Measurements from ENCODE around the gene ZNF284.

The ZNF284 gene

DNA sequence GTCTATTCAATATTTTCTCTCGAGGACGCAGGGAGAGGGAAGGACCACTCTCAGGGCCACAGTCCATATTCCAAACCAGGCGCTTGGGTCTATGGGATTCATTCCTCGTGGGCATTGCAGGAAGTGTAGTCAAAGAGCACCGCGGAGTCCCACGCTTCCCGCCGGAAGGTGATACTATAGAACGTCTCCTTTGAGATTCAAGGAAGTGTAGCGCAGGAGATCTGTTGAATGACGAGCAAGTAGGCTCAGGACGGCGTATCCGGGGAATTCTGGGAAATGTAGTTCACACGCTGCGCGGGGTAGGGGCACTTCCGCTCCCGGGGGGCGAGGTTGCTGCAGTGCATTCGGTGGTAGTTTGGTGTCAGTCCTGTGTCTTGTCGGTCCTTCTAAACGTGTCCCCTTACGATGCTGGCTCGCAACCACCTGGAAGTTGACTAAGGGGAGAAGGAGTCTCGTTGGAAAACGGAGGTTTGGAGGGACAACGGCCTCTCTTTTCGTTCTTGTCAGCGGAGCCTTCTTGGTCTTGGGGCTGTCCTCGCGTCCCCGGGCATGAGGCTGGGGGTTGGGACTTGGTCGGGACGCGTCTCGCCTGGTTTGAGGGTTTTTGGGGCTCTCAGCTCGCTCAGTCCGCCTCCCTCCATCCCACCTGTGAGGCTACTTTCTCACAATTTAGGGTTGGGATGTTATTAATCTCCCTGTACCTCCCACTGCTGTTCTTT lies at the start of gene ZNF284:
Gene ZNF284 (plus strand): TSS at position 336 of the 719 bp plus-strand sequence. CDS start 4,231 bp downstream, outside the sequence.
- peak; percentile 70 for DNase-seq (ENCODE audit: low read depth)

DNA sequence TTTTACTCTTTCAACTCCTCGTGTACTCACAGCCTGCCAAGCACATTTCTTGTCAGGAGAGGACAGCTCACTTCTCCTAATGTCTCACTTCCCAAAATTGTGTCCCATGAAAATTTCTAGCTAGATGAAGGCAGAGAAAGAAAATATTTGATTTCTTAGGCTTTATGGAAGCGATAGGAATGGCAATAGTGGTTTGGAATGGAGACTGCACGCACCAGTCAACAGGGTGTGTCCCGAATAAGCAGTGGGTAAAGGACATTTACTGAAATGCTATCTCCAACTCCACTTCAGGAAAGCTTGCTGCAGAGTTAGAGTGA lies 47.1 kb upstream of the ZNF284 start:
- DNase-seq (ENCODE audit: low read depth) = no peak

DNA sequence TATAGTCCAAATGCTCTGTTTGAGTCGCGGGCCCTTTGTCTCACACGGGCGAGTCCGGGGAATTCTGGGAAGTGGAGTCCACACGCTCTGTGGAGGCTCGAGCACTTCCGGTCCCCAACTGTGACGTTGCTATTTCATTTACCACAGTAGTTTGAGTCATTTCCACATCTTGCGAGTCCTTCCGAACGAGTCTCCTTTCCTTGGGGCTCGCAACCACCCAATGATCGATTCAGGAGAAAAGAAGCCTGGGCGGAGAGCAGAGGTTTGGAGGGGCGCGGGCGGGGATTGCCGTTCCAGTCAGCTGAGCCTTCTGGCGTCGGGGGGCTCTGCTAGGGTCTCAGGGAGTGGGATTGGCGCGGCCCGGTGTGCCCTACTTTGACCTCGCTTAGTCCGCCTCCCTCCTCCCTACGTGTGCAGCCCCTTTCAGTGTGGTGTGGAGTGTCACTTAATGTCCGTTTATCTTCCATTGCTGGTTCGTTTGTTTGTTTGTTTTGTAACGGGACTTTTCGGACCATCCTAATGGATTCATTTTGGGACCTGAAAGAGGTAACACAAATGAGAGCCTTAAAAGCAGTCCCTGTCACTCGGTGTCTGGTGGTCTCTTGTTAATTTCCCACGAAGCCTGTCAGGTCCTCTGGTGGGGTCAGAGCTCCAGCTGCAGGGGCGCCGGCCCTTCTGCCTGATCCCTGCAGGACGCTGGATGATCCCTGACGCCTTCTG lies 46.6 kb upstream of the ZNF284 start, which contains the start of gene ZNF222:
Gene ZNF222 (plus strand): TSS at position 163 of the 720 bp plus-strand sequence. CDS start 58 bp downstream, at position 221.
- peak; percentile 55 for DNase-seq (ENCODE audit: low read depth)

DNA sequence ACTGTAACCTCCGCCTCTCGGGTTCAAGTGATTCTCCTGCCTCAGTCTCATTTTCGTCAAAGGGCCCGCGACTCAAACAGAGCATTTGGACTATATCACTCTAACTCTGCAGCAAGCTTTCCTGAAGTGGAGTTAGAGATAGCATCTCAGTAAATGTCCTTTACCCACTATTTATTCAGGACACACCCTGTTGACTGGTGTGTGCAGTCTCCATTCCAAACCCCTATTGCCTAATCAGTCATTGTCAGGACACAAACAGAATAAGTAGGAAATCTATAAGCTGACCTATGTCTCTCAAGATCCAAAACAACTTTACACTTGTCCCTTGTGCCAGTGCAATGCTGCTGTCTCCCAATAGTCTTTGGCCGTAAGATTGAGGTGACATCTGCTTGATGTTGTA lies 45.3 kb upstream of the ZNF284 start:
- no peak for DNase-seq (ENCODE audit: low read depth)

DNA sequence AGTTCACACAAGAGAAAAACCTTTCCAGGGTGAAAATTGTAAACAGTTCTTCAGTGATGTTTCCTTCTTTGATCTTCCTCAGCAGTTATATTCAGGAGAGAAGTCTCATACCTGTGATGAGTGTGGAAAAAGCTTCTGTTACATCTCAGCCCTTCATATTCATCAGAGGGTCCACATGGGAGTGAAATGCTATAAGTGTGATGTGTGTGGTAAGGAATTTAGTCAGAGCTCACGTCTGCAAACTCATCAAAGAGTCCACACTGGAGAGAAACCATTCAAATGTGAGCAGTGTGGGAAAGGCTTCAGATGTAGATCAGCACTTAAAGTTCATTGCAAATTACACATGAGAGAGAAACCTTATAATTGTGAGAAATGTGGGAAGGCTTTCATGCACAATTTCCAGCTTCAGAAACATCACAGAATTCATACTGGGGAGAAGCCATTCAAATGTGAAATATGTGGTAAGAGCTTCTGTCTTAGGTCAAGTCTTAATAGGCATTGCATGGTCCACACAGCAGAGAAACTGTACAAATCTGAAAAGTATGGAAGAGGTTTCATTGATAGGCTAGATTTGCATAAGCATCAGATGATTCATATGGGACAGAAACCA lies 39.9 kb upstream of the ZNF284 start:
- no peak for DNase-seq (ENCODE audit: low read depth)

DNA sequence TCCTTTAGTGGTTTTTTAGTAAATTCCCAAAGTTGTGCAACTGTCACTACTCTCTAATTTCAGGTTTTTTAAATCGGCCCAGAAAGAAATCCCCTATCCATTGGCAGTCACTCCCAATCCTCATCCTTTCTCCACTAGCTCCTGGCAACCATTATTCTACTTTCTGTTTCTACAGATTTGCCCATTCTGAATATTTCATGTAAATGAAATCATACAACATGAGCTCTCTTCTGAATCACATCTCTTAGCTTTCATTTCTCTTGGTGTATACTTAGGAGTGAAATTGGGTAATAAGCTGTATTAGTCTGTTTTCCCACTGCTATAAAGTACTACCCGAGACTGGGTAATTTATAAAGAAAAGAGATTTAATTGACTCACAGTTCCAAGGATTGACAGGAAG lies 29.8 kb upstream of the ZNF284 start:
- no peak for DNase-seq (ENCODE audit: low read depth)

DNA sequence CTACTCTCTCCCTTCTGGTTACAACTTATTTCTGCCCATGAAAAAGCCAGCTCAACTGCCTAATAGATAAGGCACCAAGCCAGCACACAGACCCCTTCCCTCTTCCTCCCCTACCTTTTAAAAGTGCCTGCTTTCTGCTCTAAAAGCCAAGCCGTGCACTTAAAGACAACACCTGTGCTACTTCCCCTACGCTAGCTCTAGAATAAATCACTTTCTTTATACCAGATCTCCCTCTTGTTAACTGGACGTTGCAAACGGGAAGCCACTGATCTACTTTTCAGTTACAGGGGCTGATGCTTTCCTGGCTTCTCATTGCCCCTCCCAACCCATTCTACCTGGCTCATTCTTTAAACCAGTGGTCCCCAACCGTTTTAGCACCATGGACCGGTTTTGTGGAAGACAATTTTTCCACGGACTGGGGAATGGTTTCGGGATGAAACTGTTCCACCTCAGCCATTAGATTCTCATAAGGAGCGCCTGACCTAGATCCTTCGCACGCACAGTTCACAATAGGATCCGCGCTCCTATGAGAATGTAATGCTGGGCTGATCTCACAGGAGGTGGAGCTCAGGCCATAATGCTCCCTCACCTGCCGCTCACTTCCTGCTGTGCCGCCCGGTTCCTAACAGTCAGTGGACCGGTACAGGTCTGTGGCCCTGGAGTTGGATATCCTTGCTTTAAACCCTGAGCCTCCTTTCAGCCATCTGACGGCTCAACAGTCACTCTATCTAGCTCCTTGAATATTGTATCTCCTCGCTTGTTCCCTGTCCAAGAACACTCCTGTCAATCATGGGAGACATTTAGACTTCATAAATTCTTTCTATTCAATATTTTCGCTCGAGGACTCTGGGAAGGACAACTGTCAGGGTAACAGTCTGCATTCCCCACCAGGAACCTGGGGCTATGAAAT lies 21.0 kb upstream of the ZNF284 start:
- no peak for DNase-seq (ENCODE audit: low read depth)

DNA sequence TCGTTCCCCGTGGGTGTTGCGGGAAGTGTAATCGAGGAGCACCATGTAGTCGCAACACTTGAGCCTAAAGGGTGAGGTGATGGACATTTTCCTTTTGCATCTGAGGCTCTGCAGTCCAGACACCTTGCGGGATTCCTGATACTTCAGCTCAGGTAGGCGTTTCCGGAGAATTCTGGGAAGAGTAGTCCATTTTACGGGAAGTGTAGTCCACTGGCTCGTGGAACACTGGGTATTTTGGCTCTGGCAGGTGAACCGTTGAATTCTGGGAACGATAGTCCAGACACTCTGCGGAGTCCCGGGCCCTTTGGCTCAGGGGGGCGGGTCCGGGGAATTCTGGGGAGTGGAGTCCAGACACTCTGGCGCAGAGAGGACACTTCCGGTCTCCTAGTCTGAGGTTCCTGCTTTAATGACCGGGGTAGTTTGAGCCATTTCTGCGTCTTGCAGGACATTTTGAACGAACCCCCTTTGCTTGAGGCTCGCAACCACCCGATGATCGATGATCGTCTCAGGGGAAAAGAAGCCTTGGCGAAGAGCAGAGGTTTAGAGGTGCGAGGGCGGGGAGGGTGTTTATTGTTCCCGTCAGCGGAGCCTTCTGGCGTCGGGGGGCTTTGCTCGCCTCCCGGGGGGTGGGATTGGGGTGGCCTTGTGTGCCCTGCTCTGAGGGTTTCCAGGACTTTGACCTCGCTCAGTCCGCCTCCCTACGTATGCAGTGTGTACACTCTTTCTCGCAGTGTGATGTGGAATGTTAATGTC lies 20.1 kb upstream of the ZNF284 start, which contains the start of gene ZNF223:
Gene ZNF223 (plus strand): TSS at position 387 of the 753 bp plus-strand sequence. CDS start 3,141 bp downstream, outside the sequence.
- DNase-seq (ENCODE audit: low read depth) = peak; percentile 45

DNA sequence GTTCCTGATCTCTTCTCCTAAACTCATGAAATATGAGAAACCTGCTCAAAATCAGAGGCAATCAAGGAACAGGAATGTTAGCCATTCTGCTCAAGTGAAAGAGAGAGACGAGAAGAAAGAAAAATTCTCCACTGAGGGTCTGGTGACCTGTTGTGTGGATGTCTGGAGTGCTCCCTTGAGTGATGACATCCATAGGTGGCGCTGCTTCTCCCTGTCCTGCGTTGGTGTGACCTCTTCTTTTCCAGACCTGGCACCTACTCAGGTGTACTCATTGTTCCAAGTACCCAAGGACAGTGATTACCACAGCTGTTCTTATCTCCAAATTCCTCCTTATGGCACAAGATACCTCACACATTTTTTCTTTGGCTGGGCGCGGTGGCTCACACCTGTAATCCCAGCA lies 16.1 kb upstream of the ZNF284 start:
- no peak for DNase-seq (ENCODE audit: low read depth)

DNA sequence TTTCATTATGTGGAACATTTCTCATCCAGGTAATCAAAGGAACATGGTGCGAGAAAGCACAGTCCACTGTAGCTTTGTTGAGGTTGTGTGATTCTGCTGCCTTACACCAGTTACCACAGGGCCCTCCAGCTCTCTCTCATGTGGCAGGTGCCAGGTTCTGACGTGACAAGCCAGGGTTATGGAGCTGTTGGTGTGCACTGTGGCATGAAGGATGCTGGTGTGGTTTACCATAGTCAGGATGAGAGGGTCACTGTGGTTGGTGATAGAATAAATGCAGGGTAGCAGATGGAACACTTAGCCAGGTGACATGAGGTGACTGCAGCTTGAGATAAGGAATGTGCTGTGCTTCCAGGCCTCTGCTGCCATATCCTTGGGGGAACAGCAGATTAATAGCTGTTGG lies 12.7 kb upstream of the ZNF284 start:
- no peak for DNase-seq (ENCODE audit: low read depth)

DNA sequence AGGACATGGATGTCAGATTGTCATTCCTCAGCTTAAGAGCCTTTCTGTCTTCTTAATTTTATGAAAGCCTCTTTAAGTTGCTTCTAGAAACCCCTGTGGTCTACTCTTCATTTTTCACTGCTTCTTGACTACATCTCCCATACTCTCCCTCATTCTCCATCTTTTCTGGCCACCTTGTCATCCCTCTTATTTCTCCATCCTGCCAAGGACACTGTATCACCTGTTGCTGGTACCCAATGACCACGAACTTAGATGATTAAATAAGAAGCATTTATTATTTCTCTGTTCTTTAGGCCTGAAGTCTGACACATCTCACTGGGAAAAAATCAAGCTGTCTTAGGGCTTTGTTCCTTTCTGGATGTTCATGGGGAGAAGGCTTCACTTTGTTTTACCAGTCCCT lies 10.9 kb upstream of the ZNF284 start:
- no peak for DNase-seq (ENCODE audit: low read depth)

DNA sequence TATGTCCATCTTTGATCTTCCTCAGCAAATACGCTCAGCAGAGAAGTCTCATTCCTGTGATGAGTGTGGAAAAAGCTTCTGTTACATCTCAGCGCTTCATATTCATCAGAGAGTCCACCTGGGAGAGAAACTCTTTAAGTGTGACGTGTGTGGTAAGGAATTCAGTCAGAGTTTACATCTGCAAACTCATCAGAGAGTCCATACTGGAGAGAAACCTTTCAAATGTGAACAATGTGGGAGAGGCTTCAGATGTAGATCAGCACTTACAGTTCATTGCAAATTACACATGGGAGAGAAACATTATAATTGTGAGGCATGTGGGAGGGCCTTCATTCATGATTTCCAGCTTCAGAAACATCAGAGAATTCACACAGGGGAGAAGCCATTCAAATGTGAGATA lies 5.7 kb upstream of the ZNF284 start:
- DNase-seq (ENCODE audit: low read depth) = no peak

DNA sequence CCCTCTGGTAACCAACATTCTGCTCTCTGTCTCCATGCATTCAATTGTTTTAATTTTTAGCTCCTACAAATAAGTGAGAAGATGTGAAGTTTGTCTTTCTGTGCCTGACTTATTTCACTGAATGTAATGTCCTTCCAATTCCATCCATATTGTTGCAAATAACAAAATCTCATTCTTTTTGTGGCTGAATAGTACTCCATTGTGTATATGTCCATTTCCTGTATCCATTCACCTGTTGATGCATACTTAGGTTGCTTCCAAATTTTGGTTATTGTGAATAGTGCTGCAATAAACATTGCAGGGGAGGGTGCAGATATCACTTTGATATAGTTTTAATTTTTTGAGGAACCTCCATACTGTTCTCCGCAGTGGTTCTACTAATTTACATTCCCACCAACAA lies 2.5 kb upstream of the ZNF284 start:
- DNase-seq (ENCODE audit: low read depth) = no peak

DNA sequence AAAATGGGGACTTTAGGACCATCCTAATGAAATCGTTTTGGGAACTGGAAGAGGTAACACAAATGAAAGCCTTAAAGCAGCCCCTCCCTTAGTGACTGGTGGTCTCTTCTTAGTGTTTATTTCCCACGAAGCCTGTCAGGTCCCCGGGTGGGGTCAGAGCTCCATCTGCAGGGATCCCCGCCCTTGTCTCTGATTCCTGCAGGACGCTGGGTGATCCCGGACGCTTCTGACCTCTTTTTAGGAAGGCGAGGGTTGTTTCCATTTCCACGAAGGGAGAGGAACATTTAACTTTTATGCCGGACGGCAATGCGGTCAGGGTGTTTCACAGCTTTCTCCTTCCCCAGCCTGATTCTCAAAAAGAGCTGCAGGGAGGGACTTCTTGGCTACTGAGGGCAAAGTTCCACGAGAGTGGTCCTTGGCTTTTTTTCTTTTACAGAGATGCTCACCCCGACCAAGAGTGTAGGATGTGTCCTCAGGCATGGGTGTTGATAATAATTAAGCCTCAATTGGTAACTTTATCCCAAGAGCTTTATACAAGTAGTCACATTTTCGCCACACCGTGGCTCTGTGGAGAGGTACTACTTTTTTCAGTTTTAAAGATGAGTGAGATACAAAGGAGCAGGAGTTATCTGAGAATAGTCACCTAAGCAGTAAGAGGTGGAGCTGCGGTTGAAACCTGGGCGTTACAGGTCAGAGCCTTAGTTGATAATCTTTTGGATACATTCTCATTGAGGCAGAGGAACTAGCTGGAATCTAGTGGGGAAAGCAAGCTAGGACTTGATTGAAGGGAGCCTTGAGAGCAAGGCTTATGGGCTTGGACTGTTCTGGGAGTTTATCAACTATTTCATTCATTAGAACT lies 813 bp downstream of the ZNF284 start:
- DNase-seq (ENCODE audit: low read depth) = no peak

DNA sequence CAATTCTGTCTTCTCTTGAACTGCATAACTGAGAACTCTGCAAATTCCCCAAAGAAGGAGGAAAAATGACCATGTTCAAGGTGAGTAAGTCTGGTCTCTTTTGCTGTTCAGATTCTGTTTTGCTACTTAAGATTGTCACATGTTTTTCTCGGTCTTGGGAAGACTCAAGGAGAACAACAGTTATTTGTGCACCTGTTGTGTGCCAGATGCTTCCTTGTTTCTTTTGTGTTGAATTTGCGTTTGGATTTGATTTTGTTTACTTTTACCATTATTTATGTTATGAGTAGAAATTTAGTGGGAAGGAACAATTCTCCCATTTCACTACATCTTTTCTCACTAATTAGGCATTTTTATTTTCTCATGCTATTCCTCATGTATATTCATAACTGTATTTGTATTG lies 4.4 kb downstream of the ZNF284 start:
- DNase-seq (ENCODE audit: low read depth) = no peak

DNA sequence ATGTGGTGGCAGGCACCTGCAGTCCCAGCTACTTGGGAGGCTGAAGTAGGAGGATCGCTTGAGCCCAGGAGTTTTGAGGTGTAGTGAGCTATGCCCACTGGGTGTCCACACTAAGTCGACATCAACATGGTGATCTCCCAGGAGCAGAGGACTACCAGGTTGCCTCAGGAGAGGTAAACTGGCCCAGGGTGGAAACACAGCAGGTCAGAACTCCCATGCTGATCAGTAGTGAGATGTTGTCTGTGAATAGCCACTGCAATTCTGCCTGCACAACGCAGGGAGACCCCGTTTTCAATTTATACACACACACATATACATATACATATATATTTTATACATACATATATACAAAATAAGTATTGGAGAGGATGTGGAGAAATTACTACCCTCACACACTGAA lies 20.1 kb downstream of the ZNF284 start:
- DNase-seq (ENCODE audit: low read depth) = no peak

DNA sequence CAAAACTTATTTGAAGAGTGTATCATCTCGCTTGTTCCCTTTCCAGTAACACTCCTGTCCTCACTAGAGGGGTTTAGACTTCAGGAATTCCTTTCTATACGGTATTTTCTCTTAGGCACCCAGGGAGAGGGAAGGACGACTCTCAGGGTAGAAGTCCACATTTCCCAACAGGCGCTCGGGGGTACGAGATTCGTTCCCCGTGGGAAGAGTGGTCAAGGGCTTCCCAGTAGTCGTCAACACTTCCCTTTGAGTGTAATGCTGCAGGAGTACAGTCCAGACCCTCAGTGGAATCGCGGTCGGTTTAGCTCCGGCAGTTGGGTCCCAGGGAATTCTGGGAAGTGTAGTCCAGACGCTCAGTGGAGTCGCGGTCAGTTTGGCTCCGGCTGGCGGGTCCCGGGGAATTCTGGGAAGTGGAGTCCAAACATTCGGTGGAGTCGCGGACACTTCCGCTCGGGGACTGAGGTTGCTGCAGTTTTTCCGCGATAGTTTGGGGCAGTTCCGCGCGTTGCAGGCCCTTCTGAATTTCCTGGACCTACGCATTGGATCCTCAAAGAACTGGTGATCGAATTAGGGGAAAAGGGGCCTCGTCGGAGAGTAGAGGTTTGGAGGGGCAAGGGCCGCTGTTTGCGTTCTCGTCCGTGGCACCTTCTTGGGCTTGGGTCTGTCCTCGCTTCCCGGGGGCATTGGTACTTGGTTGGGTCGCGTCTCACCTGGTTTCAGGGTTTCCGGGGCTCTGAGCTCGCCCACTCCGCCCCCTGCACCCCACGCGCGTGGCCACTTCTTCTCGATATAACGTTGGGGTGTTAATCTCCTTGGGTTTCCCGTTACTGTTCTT lies 22.2 kb downstream of the ZNF284 start, which contains the start of gene ZNF224:
Gene ZNF224 (plus strand): TSS at position 431 of the 835 bp plus-strand sequence. CDS start 3,513 bp downstream, outside the sequence.
- DNase-seq (ENCODE audit: low read depth) = peak; percentile 67

DNA sequence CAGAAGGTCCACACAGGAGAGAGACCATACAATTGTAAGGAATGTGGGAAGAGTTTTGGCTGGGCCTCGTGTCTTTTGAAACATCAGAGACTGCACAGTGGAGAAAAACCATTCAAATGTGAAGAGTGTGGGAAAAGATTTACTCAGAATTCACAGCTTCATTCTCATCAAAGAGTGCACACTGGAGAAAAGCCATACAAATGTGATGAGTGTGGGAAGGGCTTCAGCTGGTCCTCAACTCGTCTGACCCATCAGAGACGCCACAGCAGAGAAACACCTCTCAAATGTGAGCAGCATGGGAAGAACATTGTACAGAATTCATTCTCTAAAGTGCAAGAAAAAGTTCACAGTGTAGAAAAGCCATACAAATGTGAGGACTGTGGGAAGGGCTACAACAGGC lies 35.8 kb downstream of the ZNF284 start:
- no peak for DNase-seq (ENCODE audit: low read depth)

DNA sequence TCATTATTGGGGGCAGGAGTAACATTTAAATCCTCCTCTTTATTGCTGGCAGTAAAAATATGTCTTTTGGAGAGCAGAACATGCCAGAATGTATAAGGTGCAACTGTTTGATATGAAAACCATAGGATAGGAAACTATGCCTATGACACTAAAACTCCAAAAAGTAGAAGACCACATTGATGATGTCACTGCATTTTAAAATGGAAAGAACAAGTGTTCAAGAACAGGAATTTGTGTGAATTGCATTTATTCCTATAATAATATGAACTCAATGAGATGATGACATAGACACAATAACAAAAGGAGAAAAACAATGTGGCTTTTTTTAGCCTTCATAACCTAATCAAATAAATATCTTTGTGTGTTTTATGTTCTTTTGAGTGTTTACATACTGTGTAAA lies 37.5 kb downstream of the ZNF284 start:
- DNase-seq (ENCODE audit: low read depth) = no peak

Data from stimulated activated CD8-positive, alpha-beta memory T cell treated with anti-CD3 and anti-CD28 coated beads, Interleukin-12 subunit alpha, Interleukin-12 subunit beta, amount 100 ng/mL, for 1 hour (primary cell).